Endothelial cell of umbilical vein (primary cell): Measurements from ENCODE around the gene ZNF423.

ENCODE experiments used
- CTCF ChIP-seq, 2 donors: IDR thresholded peaks; 1 replicate in 1 of 2; 2 replicates in 1 of 2; pipeline ENCODE4 v1.5.1; 2011; ENCODE audit warnings: low read length in 2 of 2, mild to moderate bottlenecking in 2 of 2, moderate library complexity in 2 of 2, control low read depth in 1 of 2, inconsistent platforms in 1 of 2, low read depth in 1 of 2; ENCODE audit not compliant: insufficient read depth in 1 of 2; ENCODE audit errors: extremely low read depth in 1 of 2
- EZH2 ChIP-seq: IDR thresholded peaks from 2 replicates; pipeline ENCODE4 v1.6.1; 2012; ENCODE audit warnings: borderline replicate concordance, low read depth, mild to moderate bottlenecking, moderate library complexity, low read length, inconsistent platforms; ENCODE audit not compliant: severe bottlenecking
- POLR2A ChIP-seq: IDR thresholded peaks from 2 replicates; pipeline ENCODE4 v1.6.1; 2012; ENCODE audit warnings: low read depth, mild to moderate bottlenecking, control low read depth, low read length
- POLR2AphosphoS5 ChIP-seq: IDR thresholded peaks from 2 replicates; pipeline ENCODE4 v1.6.1; 2012; ENCODE audit warnings: low read depth, mild to moderate bottlenecking, control low read depth, low read length, moderate library complexity; ENCODE audit not compliant: insufficient read depth
- TF ChIP-seq, protein P1 (sequence below): IDR thresholded peaks from 2 replicates; pipeline ENCODE4 v1.6.1; 2011; ENCODE audit not compliant: insufficient read depth, insufficient read length

- TF ChIP-seq POLR2AphosphoS5 (no peak), CTCF (IDR thresholded peaks at IDR 0.05; ENCODE audit: extremely low read depth in 1 of 2, insufficient read depth in 1 of 2, low read depth in 1 of 2, low read length in 2 of 2) (no peak), EZH2 (no peak), POLR2A (no peak)
- TF ChIP-seq, protein P1, sequence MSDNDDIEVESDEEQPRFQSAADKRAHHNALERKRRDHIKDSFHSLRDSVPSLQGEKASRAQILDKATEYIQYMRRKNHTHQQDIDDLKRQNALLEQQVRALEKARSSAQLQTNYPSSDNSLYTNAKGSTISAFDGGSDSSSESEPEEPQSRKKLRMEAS = no peak
Measured at GRCh38 chr16:49439050-49439449, 416.9 kb downstream of the ZNF423 start.
